ENCODE measurements around the gene SMIM9.

The SMIM9 gene

GRCh38 chrX:154780968-154781367 lies 53.5 kb downstream of the SMIM9 start:
- DNase-seq (ENCODE audit: low read depth): no peak

GRCh38 chrX:154779261-154779660 lies 55.2 kb downstream of the SMIM9 start:
- no peak for DNase-seq (ENCODE audit: low read depth)

- no peak for DNase-seq (ENCODE audit: low read depth)
Measured at GRCh38 chrX:154776753-154777152, 57.7 kb downstream of the SMIM9 start.

- DNase-seq (ENCODE audit: low read depth): no peak
Measured at GRCh38 chrX:154775419-154776349, 58.8 kb downstream of the SMIM9 start.

- no peak for DNase-seq (ENCODE audit: low read depth)
Measured at GRCh38 chrX:154774622-154775021, 59.8 kb downstream of the SMIM9 start.
